ENCODE results near the gene NUP205. TPM values are rescaled to one million over a fixed set of nuclear protein-coding genes. Genes with fewer than 3 reads are reported as not detected.

Gene NUP205
- total and polyA plus RNA-seq, 2 donors (not counting 1 experiment from before 2014, with no cell fraction given), result 31.4 to 70.3 TPM

- no peaks in the 10 kb centered on the region for H3K9me3 Mint-ChIP-seq (ENCODE audit: insufficient read depth)
- H3K4me1 Mint-ChIP-seq, result no peaks in the 10 kb centered on the region
- no peaks in the 10 kb centered on the region for H3K27me3 Mint-ChIP-seq
- H3K9me3 ChIP-seq (ENCODE audit: control extremely low read depth in 1 of 3, control insufficient read depth in 2 of 3, insufficient read depth in 1 of 3, low read length in 2 of 3), result no peaks in the 10 kb centered on the region
- no peaks in the 10 kb centered on the region for H4K20me1 ChIP-seq (ENCODE audit: control insufficient read depth, insufficient read depth, low read length, poor library complexity, severe bottlenecking)
- H3K4me3 ChIP-seq (ENCODE audit: control extremely low read depth in 1 of 5, extremely low read depth in 1 of 5, insufficient read depth in 1 of 5, low read depth in 2 of 5, low read length in 4 of 5), result no peak overlapping the region
- no peak for TF ChIP-seq EZH2 (IDR thresholded peaks at IDR 0.05; ENCODE audit: borderline replicate concordance, insufficient read depth, low read depth, low read length, poor library complexity, severe bottlenecking)
- TF ChIP-seq CTCF (IDR thresholded peaks at IDR 0.05), result no peak
- ATAC-seq (ENCODE audit: low read depth) (no peak), DNase-seq (no peak)
- H3K9ac ChIP-seq (ENCODE audit: low read length), result no peak overlapping the region
- no CpG with 5 or more reads among the region's 1 CpG for WGBS (ENCODE audit: insufficient coverage)
- intact Hi-C loops (cut with micrococcal nuclease), result no loop called here
- POLR2A ChIA-PET, result no interaction called here
- no peak overlapping the region for H3K27ac ChIP-seq (ENCODE audit: low read length in 2 of 2)
- peaks cover 3 to 55% of the 10 kb centered on the region in 2 experiments for H3K36me3 ChIP-seq (replicated peaks in 1 of 2; ENCODE audit: control extremely low read depth in 1 of 2, control insufficient read depth in 1 of 2, extremely low read depth in 1 of 2, insufficient read depth in 2 of 2, low read length in 1 of 2)
- no peak overlapping the region for H2AFZ ChIP-seq (ENCODE audit: insufficient read depth, low read depth, low read length, poor library complexity, severe bottlenecking)
- no peak overlapping the region for H3K4me3 Mint-ChIP-seq
- H3K27me3 ChIP-seq (replicated peaks in 1 of 4; ENCODE audit: control extremely low read depth in 1 of 4, control insufficient read depth in 3 of 4, insufficient read depth in 4 of 4, low read length in 3 of 4), result no peaks in the 10 kb centered on the region
- CTCF ChIA-PET, result interaction anchor here (2.0 kb wide), 1 partner anchor 29 kb away, joined by 5 read pairs; no protein-coding TSS in a partner anchor
- no peak overlapping the region for H3K4me2 ChIP-seq (replicated peaks; ENCODE audit: low read depth, low read length, poor library complexity, severe bottlenecking)
- H3K27ac Mint-ChIP-seq, result no peak overlapping the region
- no peaks in the 10 kb centered on the region for H3K79me2 ChIP-seq (ENCODE audit: control insufficient read depth, insufficient read depth, low read length)
- H3K4me1 ChIP-seq (ENCODE audit: control insufficient read depth in 2 of 2, insufficient read depth in 2 of 2, low read length in 2 of 2), result no peaks in the 10 kb centered on the region
Measured at GRCh38 chr7:135616136-135616535, 58.4 kb downstream of the NUP205 start.

GRCh38 chr7:135617781-135618180 lies 60.1 kb downstream of the NUP205 start:
- intact Hi-C loops (cut with micrococcal nuclease), result no loop called here
- ChIA-PET CTCF (interaction anchor here (1.4 kb wide), 2 partner anchors 9 to 27 kb away, joined by 3 to 5 read pairs; no protein-coding TSS in a partner anchor), POLR2A (no interaction called here)
- Mint-ChIP-seq H3K27ac (no peak overlapping the region), H3K27me3 (no peaks in the 10 kb centered on the region), H3K4me1 (no peaks in the 10 kb centered on the region), H3K4me3 (no peak overlapping the region), H3K9me3 (ENCODE audit: insufficient read depth) (no peaks in the 10 kb centered on the region)
- Histone ChIP-seq H3K9ac (ENCODE audit: low read length) (no peak overlapping the region), H3K27me3 (replicated peaks in 1 of 4; ENCODE audit: control extremely low read depth in 1 of 4, control insufficient read depth in 3 of 4, insufficient read depth in 4 of 4, low read length in 3 of 4) (no peaks in the 10 kb centered on the region), H4K20me1 (ENCODE audit: control insufficient read depth, insufficient read depth, low read length, poor library complexity, severe bottlenecking) (no peaks in the 10 kb centered on the region), H3K36me3 (replicated peaks in 1 of 2; ENCODE audit: control extremely low read depth in 1 of 2, control insufficient read depth in 1 of 2, extremely low read depth in 1 of 2, insufficient read depth in 2 of 2, low read length in 1 of 2) (peaks cover 3 to 49% of the 10 kb centered on the region in 2 experiments), H3K4me3 (ENCODE audit: control extremely low read depth in 1 of 5, extremely low read depth in 1 of 5, insufficient read depth in 1 of 5, low read depth in 2 of 5, low read length in 4 of 5) (no peak overlapping the region), H3K9me3 (ENCODE audit: control extremely low read depth in 1 of 3, control insufficient read depth in 2 of 3, insufficient read depth in 1 of 3, low read length in 2 of 3) (no peaks in the 10 kb centered on the region), H3K27ac (ENCODE audit: low read length in 2 of 2) (no peak overlapping the region), H3K4me1 (ENCODE audit: control insufficient read depth in 2 of 2, insufficient read depth in 2 of 2, low read length in 2 of 2) (no peaks in the 10 kb centered on the region), H3K4me2 (replicated peaks; ENCODE audit: low read depth, low read length, poor library complexity, severe bottlenecking) (no peak overlapping the region), H3K79me2 (ENCODE audit: control insufficient read depth, insufficient read depth, low read length) (no peaks in the 10 kb centered on the region), H2AFZ (ENCODE audit: insufficient read depth, low read depth, low read length, poor library complexity, severe bottlenecking) (no peak overlapping the region)
- 100% methylated on average over 1 of the region's 2 CpGs for WGBS (ENCODE audit: insufficient coverage)
- ATAC-seq (ENCODE audit: low read depth) (no peak), DNase-seq (no peak)
- TF ChIP-seq CTCF (IDR thresholded peaks at IDR 0.05) (no peak), EZH2 (IDR thresholded peaks at IDR 0.05; ENCODE audit: borderline replicate concordance, insufficient read depth, low read depth, low read length, poor library complexity, severe bottlenecking) (no peak)
